ENCODE measurements around the gene PIM3.

GRCh38 chr22:49921508-49922278 lies 38.9 kb upstream of the PIM3 start:
- no peak for TF ChIP-seq ESRRA (IDR thresholded peaks at IDR 0.05; ENCODE audit: low read length)
- no peak for TF ChIP-seq MTA3 (IDR thresholded peaks at IDR 0.05; ENCODE audit: borderline replicate concordance, low read length)
